Tibial artery (tissue), 4 donors: Measurements from ENCODE around the gene AHDC1.

Experiments
- DNase-seq, 2 donors: peaks; one replicate each; pipeline ENCODE4 v3.0.0-alpha.2; 2019
- H3K27ac ChIP-seq, 2 donors: fragments of 200-600 bp; sonication (generic) in 1 of 2; 1 replicate in 1 of 2; 2 replicates in 1 of 2; pipeline ENCODE4 v1.5.1; 2018 to 2019; ENCODE audit warnings: mild to moderate bottlenecking in 1 of 2
- H3K27me3 ChIP-seq, 2 donors: fragments of 200-600 bp; sonication (generic) in 1 of 2; one replicate each; pipeline versions ENCODE4 v1.5.1 to v1.6.0; 2016 to 2019
- H3K36me3 ChIP-seq, 3 donors: fragments of 200-600 bp; sonication (generic) in 2 of 3; one replicate each; pipeline ENCODE4 v1.5.1; 2016 to 2019; ENCODE audit warnings: mild to moderate bottlenecking in 2 of 3
- H3K4me1 ChIP-seq, 4 donors: fragments of 200-600 bp; sonication (generic) in 2 of 4; 1 replicate in 3 of 4; 2 replicates in 1 of 4; pipeline ENCODE4 v1.5.1; 2016 to 2019
- H3K4me3 ChIP-seq, 2 donors: fragments of 200-600 bp; sonication (generic) in 1 of 2; 1 replicate in 1 of 2; 2 replicates in 1 of 2; pipeline ENCODE4 v1.5.1; 2018 to 2019; ENCODE audit warnings: mild to moderate bottlenecking in 2 of 2
- H3K9me3 ChIP-seq, 3 donors: fragments of 200-600 bp; sonication (generic) in 1 of 3; one replicate each; pipeline ENCODE4 v1.5.1; 2016 to 2019
- intact Hi-C: fragments of 100-400 bp; cut with DNase I; formaldehyde crosslinking; loops from one replicate; pipeline ENCODE4 v1.15.0; 2023; ENCODE audit warnings: low total_unique reads
- TF ChIP-seq, protein P1 (sequence below), 2 experiments: fragments of 200-600 bp in 1 of 2; fragments of 450-650 bp in 1 of 2; IDR thresholded peaks; one replicate each; pipeline ENCODE4 v1.5.1; 2017 to 2019; ENCODE audit warnings: antibody characterized with exemption in 2 of 2, mild to moderate bottlenecking in 1 of 2, moderate library complexity in 1 of 2

Gene AHDC1

DNA sequence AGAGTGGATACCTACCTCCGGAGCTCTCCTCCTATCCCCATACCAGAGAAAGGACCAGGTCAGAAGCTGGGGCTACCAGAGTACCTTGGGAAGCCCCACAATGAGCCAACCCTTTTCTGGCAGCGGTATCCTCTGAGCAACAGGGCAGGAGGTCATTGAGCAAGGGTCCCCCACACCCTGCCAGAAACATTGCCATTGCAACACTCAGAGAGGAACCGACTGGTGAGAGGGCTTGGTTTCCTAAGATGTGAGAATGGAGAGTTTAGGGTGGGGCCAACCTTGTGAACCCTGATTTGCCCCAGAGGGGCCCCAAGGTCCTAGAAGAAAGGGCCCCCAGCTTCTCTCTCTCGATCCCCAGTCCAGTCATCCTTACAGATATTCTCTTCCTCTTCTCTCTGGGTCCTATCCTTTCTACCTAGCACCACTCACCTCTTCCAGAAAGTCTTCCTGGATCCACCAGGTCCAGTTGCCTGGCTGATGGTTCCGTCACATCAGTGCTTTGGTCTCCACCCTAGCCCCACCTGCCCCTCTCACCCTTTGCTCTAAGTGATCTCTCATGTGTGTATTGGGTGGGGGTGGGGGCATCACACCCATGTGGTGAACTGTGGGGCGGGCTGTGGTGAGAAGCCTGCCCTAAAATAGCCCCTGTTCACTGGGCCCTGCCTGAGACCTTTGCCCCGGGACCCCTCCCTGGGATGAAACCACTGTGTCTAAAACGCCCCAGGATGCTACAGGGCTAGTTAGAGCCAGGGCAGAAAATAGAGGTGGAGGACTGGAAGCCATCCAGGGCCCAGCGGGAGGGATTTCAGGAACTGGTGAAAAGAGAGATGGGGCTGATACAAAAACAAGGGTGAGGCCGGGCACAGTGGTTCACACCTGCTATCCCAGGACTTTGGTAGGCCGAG lies 22.3 kb upstream of the AHDC1 start:
- no peaks in the 10 kb centered on the region for H3K9me3 ChIP-seq
- H3K4me3 ChIP-seq: no peak overlapping the region
- TF ChIP-seq, protein P1, sequence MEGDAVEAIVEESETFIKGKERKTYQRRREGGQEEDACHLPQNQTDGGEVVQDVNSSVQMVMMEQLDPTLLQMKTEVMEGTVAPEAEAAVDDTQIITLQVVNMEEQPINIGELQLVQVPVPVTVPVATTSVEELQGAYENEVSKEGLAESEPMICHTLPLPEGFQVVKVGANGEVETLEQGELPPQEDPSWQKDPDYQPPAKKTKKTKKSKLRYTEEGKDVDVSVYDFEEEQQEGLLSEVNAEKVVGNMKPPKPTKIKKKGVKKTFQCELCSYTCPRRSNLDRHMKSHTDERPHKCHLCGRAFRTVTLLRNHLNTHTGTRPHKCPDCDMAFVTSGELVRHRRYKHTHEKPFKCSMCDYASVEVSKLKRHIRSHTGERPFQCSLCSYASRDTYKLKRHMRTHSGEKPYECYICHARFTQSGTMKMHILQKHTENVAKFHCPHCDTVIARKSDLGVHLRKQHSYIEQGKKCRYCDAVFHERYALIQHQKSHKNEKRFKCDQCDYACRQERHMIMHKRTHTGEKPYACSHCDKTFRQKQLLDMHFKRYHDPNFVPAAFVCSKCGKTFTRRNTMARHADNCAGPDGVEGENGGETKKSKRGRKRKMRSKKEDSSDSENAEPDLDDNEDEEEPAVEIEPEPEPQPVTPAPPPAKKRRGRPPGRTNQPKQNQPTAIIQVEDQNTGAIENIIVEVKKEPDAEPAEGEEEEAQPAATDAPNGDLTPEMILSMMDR (IDR thresholded peaks at IDR 0.05): no peak
- no peaks in the 10 kb centered on the region for H3K27me3 ChIP-seq
- no peaks in the 10 kb centered on the region for H3K36me3 ChIP-seq
- peaks cover 0 to 5% (median 2%) of the 10 kb centered on the region in 4 donors for H3K4me1 ChIP-seq
- no peak for DNase-seq
- intact Hi-C loops: no loop called here
- H3K27ac ChIP-seq: no peak overlapping the region

DNA sequence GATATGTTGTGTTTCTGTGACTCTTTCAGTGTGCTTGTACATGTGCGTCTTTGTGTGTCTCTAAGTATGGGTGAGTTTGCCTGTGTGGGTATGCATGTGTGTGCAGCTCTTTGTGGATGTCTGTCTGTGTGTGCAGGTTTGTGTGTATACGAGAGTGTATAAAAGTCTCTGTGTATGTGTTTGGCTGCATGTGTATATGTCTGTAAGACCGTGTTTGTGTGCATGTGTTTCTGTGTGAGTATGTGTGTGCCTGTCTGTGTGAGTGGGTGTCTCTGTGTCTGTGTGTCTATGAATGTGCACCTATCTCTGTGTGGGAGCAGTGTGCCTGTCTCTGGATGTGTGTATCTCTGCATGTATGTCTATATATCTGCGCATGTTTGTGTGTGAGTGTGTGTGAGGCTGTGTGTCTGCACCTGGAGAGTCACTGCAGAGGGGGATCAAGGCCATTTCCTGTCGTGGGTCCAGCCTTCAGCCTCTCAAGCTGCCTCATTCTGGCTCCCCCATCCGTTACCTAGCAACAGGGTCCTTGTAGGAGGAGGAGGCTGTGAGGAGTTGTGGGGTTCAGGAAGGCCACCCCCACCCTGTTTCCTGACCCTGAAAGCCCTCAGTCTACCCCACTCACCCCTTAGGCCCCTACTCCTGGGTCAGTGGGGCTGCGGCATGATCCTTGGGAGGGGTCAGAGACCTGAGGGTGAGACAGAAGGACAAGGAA lies 20.7 kb upstream of the AHDC1 start:
- no peaks in the 10 kb centered on the region for H3K9me3 ChIP-seq
- intact Hi-C loops: no loop called here
- no peaks in the 10 kb centered on the region for H3K36me3 ChIP-seq
- TF ChIP-seq, protein P1 (IDR thresholded peaks at IDR 0.05): no peak
- no peaks in the 10 kb centered on the region for H3K4me1 ChIP-seq
- no peak for DNase-seq
- no peak overlapping the region for H3K4me3 ChIP-seq
- no peak overlapping the region for H3K27ac ChIP-seq
- H3K27me3 ChIP-seq: no peaks in the 10 kb centered on the region

DNA sequence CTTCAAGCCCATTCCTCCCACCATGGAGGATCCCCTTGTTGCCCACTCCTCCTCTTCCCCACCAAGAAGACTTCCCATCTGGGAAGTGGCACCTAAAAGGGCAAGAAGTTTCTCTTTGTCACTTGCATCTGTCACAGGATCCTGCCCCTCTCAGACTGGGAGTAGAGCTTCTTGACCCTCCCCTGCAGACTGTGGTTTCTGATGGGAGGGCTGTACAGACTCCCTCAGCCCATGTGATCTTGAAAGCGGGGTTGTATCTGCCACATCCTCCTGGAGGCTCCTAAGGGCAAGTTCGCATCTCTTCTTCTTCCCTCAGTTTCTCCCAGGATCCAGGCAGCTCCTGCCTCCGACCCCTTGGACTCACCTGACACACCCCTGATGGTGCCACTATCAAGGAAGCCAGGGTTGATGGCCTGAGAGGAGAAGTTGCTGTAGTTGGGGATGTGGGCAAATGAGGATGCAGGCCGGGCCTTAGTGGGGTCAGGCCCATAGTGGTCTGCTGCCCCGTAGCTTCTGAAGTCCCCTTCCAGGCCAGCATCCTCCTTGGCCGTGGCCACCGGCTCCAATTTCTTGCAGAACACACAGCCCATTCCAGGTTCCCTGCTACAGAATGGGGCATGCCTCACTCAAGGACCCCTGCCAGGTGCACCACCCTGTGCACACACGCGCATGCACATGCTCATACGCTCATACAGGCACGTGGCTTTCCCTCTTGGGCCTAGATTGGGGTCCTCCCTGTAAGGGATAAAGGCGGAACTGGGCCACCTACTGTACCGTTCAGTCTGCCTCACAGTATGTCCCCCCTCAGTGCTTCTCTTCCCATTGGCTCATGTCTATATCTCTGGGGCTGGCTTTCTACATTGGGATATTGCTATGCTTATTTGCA lies 19.6 kb upstream of the AHDC1 start:
- intact Hi-C loops: no loop called here
- TF ChIP-seq, protein P1 (IDR thresholded peaks at IDR 0.05): no peak
- Histone ChIP-seq H3K4me3 (no peak overlapping the region), H3K4me1 (no peaks in the 10 kb centered on the region), H3K9me3 (no peaks in the 10 kb centered on the region), H3K36me3 (no peaks in the 10 kb centered on the region), H3K27me3 (no peaks in the 10 kb centered on the region), H3K27ac (no peak overlapping the region)
- no peak for DNase-seq

DNA sequence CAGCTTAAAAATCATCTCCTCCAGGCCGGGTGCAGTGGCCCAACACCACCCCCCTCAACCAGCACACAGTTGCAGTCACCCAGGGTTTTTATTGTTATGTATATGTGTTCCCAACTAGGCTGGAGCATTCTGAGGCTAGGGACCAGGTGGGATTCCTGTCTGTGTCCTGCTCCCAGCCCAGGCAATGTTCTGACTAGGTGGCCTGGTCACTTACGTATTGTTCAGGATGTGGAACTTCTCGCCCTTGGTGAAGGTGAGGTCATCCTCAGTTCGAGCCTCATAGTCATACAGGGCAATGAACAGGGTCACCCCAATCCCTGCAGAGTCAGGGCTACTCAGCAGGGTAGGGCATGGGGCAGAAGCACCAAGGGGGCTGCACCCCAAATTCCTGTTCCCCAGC lies 18.9 kb upstream of the AHDC1 start:
- no peaks in the 10 kb centered on the region for H3K36me3 ChIP-seq
- TF ChIP-seq, protein P1 (IDR thresholded peaks at IDR 0.05): no peak
- no peaks in the 10 kb centered on the region for H3K4me1 ChIP-seq
- no peak overlapping the region for H3K4me3 ChIP-seq
- H3K9me3 ChIP-seq: no peaks in the 10 kb centered on the region
- intact Hi-C loops: no loop called here
- no peak for DNase-seq
- H3K27ac ChIP-seq: no peak overlapping the region
- no peaks in the 10 kb centered on the region for H3K27me3 ChIP-seq
